Ovary (tissue), 9 donors: ENCODE data around the gene CPA5. TPM values are rescaled to one million over a fixed set of nuclear protein-coding genes. Genes with fewer than 3 reads are reported as not detected.

Experiments used
- DNase-seq, 5 donors: peaks; one replicate each; pipeline ENCODE4 v3.0.0-alpha.2; 2019 to 2020
- H3K27ac ChIP-seq, 2 donors: fragments of 200-600 bp; one replicate each; pipeline versions ENCODE4 v1.5.1 to v1.8.0; 2019 to 2022
- H3K27me3 ChIP-seq: fragments of 200-600 bp; one replicate; pipeline ENCODE4 v1.8.0; 2022
- H3K36me3 ChIP-seq: fragments of 200-600 bp; sonication (generic); one replicate; pipeline ENCODE4 v1.5.1; 2019
- H3K4me1 ChIP-seq: one replicate; pipeline ENCODE4 v1.8.1; 2013; ENCODE audit warnings: mild to moderate bottlenecking, moderate library complexity; ENCODE audit not compliant: insufficient read depth
- H3K4me3 ChIP-seq: fragments of 200-600 bp; sonication (generic); one replicate; pipeline ENCODE4 v1.5.1; 2017
- H3K9me3 ChIP-seq, 2 donors: fragments of 200-600 bp in 1 of 2; sonication (generic) in 1 of 2; one replicate each; pipeline versions ENCODE4 v1.5.1 to v1.8.1; 2013 to 2019; ENCODE audit warnings: mild to moderate bottlenecking in 1 of 2, moderate library complexity in 1 of 2
- CTCF ChIP-seq, 3 donors: fragments of 450-650 bp in 2 of 3; fragments of 200-600 bp in 1 of 3; IDR thresholded peaks; one replicate each; pipeline versions ENCODE4 v1.5.1 to v1.8.0; 2016 to 2022; ENCODE audit warnings: antibody characterized with exemption in 3 of 3, mild to moderate bottlenecking in 1 of 3
- EP300 ChIP-seq: sonication (generic); formaldehyde crosslinking; IDR thresholded peaks from one replicate; pipeline ENCODE4 v1.6.1; 2017; ENCODE audit warnings: antibody characterized with exemption
- POLR2A ChIP-seq: fragments of 450-650 bp; IDR thresholded peaks from one replicate; pipeline ENCODE4 v1.6.1; 2017; ENCODE audit warnings: antibody characterized with exemption, mild to moderate bottlenecking, moderate library complexity
- WGBS, 3 donors: extraction: QIAGEN DNeasy Blood & Tissue Kit in 1 of 3; methylation state at CpG; one replicate each; pipeline versions ENCODE4 v1.1.5 to v1.1.7; 2013 to 2017; 5-methylcytosine and 5-hydroxymethylcytosine counted together
- intact Hi-C, 4 donors: fragments of 100-400 bp; cut with DNase I; formaldehyde crosslinking; loops; one replicate each; pipeline versions ENCODE4 v1.11.0 to v1.15.1; 2022 to 2023
- polyA plus RNA-seq, 2 donors: library from polyadenylated mRNA; stranded (reverse); fragments of 200-250 nt in 1 of 2; fragments of 350-450 nt in 1 of 2; fragmentation: Illumina TruSeq in 1 of 2; extraction: RNeasy Lipid Tissue Mini Kit (QIAGEN cat#74804) in 1 of 2; gene quantifications; one replicate each; pipeline ENCODE4 v1.2.3, GENCODE V29; 2013 to 2014
- total RNA-seq, 7 donors: library from RNA; depleted of rRNA in 2 of 7; stranded (reverse); fragments of >200 nt in 2 of 7; fragmentation: NEBNext Ultra II Directional in 3 of 7; extraction: Animal tissue kit (Norgen Biotek cat#: 25700) in 3 of 7; gene quantifications; one replicate each; pipeline versions ENCODE4 v1.1.0 to v1.2.4, GENCODE V29; 2016 to 2023
- donor health status: DM: no; HTN: no; CAD: no; lungs with moderate emphysema.
- donor health status: DM: no; HTN: no; CAD: no.
- donor health status: Bipolar disorder and iron deficiency.
- donor health status: DM: yes; HTN: yes; CAD: no.
- donor health status: DM: no; HTN: no; CAD: no.
- donor health status: DM: yes; HTN: yes; CAD: no.

Gene CPA5
- total and polyA plus RNA-seq, 9 donors = not detected

- 20 to 32% (median 24%) methylated on average over 15 of the region's 15 CpGs for WGBS, 3 donors
- Histone ChIP-seq H3K4me1 (peaks cover 17% of the 10 kb centered on the region), H3K27ac (peak overlapping the region; percentile 58 to 65), H3K9me3 (no peaks in the 10 kb centered on the region), H3K4me3 (no peak overlapping the region), H3K27me3 (no peaks in the 10 kb centered on the region), H3K36me3 (no peaks in the 10 kb centered on the region)
- DNase-seq = peak; percentile 90 to 94 (median 92)
- intact Hi-C loops = loop anchor here in 1 of 4 donors (2.0 kb wide), 1 partner anchor 35 kb away; no protein-coding TSS in a partner anchor
- no peak for TF ChIP-seq CTCF (IDR thresholded peaks at IDR 0.05)
- no peak for TF ChIP-seq POLR2A
These were observed 21.2 kb downstream of the CPA5 start for GRCh38 chr7:130365511-130366441.

GRCh38 chr7:130366564-130366963 lies 21.9 kb downstream of the CPA5 start:
- Histone ChIP-seq H3K27me3 (no peaks in the 10 kb centered on the region), H3K4me1 (peaks cover 23% of the 10 kb centered on the region), H3K36me3 (no peaks in the 10 kb centered on the region), H3K9me3 (no peaks in the 10 kb centered on the region), H3K27ac (peak overlapping the region; percentile 11 to 65), H3K4me3 (no peak overlapping the region)
- TF ChIP-seq POLR2A (no peak), EP300 (no peak), CTCF (IDR thresholded peaks at IDR 0.05) (no peak)
- DNase-seq = peak in 1 of 5 donors; percentile 38
- intact Hi-C loops = no loop called here
- WGBS, 3 donors = 95 to 96% (median 95%) methylated on average over 6 of the region's 6 CpGs

- H3K9me3 ChIP-seq = no peaks in the 10 kb centered on the region
- H3K4me3 ChIP-seq = no peak overlapping the region
- peak in 2 of 5 donors; percentile 7 to 22 for DNase-seq
- H3K27ac ChIP-seq = peak overlapping the region in 1 of 2 donors; percentile 75
- no peaks in the 10 kb centered on the region for H3K27me3 ChIP-seq
- TF ChIP-seq CTCF (IDR thresholded peaks at IDR 0.05) = no peak
- no peak for TF ChIP-seq POLR2A
- no peak for TF ChIP-seq EP300
- 90 to 93% (median 92%) methylated on average over 13 of the region's 13 CpGs for WGBS, 3 donors
- no peaks in the 10 kb centered on the region for H3K36me3 ChIP-seq
- peaks cover 23% of the 10 kb centered on the region for H3K4me1 ChIP-seq
- intact Hi-C loops = no loop called here
These were observed 22.6 kb downstream of the CPA5 start for GRCh38 chr7:130367088-130367755.

GRCh38 chr7:130367836-130368746 lies 23.5 kb downstream of the CPA5 start:
- H3K27me3 ChIP-seq = no peaks in the 10 kb centered on the region
- no peaks in the 10 kb centered on the region for H3K36me3 ChIP-seq
- H3K9me3 ChIP-seq = no peaks in the 10 kb centered on the region
- H3K27ac ChIP-seq = peak overlapping the region; percentile 25 to 75
- TF ChIP-seq POLR2A = no peak
- H3K4me1 ChIP-seq = peaks cover 28% of the 10 kb centered on the region
- no peak overlapping the region for H3K4me3 ChIP-seq
- intact Hi-C loops = no loop called here
- 89 to 91% (median 90%) methylated on average over 19 of the region's 19 CpGs for whole genome bisulfite sequencing, 3 donors
- DNase-seq = no peak
